ENCODE data around the gene C11orf71.

GRCh38 chr11:114359342-114359741 is 41.0 kb downstream of the C11orf71 start:
- TF ChIP-seq YY1 (IDR thresholded peaks at IDR 0.05; ENCODE audit: low read depth, low read length) (no peak), CTCF (IDR thresholded peaks at IDR 0.05 in 2 of 3, conservative IDR thresholded peaks at IDR 0.05 in 1 of 3; ENCODE audit: control insufficient read depth in 2 of 3, extremely low read depth in 1 of 3, insufficient read depth in 1 of 3, low read depth in 3 of 3, low read length in 3 of 3) (no peak), USF2 (IDR thresholded peaks at IDR 0.05; ENCODE audit: borderline replicate concordance, low read depth, low read length) (no peak), ATF2 (IDR thresholded peaks at IDR 0.05; ENCODE audit: low read length) (no peak), TCF3 (IDR thresholded peaks at IDR 0.05; ENCODE audit: borderline replicate concordance, insufficient read depth, low read depth, low read length) (no peak), CBX5 (IDR thresholded peaks at IDR 0.05; ENCODE audit: low read depth) (no peak), MYC (IDR thresholded peaks at IDR 0.05; ENCODE audit: insufficient read depth, insufficient read length, insufficient replicate concordance, low read length, severe bottlenecking) (no peak), CREM (IDR thresholded peaks at IDR 0.05; ENCODE audit: low read depth) (no peak), LARP7 (IDR thresholded peaks at IDR 0.05) (no peak)
